H1 (cell line): ENCODE results near the gene MYO9B.

Experiments used
- ATF2 ChIP-seq: IDR thresholded peaks from 2 replicates; pipeline ENCODE4 v1.6.1; 2012; ENCODE audit warnings: low read length, inconsistent platforms
- CBX5 ChIP-seq: fragments of 300-800, 300-1000 bp; sonication (generic); IDR thresholded peaks from 2 replicates; pipeline ENCODE4 v1.7.1; 2016; ENCODE audit warnings: antibody characterized with exemption, low read length, low read depth
- CEBPB ChIP-seq: IDR thresholded peaks from 2 replicates; pipeline ENCODE4 v1.6.1; 2012; ENCODE audit warnings: low read depth, low read length
- CTCF ChIP-seq, 3 experiments: IDR thresholded peaks; 1 replicate in 2 of 3; 2 replicates in 1 of 3; pipeline versions ENCODE4 v1.5.1 to v1.6.1; 2011; ENCODE audit warnings: low read length in 3 of 3, mild to moderate bottlenecking in 3 of 3, inconsistent platforms in 2 of 3, low read depth in 1 of 3, moderate library complexity in 1 of 3; ENCODE audit not compliant: insufficient read depth in 1 of 3; ENCODE audit errors: control extremely low read depth in 1 of 3
- EZH2 ChIP-seq: fragments of 200-600 bp; sonication (generic); IDR thresholded peaks from 2 replicates; pipeline ENCODE4 v1.7.1; 2012; ENCODE audit warnings: low read depth, mild to moderate bottlenecking, moderate library complexity, low read length, inconsistent platforms; ENCODE audit not compliant: severe bottlenecking
- JUN ChIP-seq: IDR thresholded peaks from 2 replicates; pipeline ENCODE4 v1.6.1; 2011; ENCODE audit warnings: low read depth, mild to moderate bottlenecking, improper control_type of control experiment, low read length
- POLR2AphosphoS5 ChIP-seq: IDR thresholded peaks from 2 replicates; pipeline ENCODE4 v1.6.1; 2011; ENCODE audit warnings: low read depth, low read length
- SAP30 ChIP-seq: fragments of 300-600 bp; sonication (generic); IDR thresholded peaks from 2 replicates; pipeline ENCODE4 v1.7.1; 2012; ENCODE audit warnings: low read length, moderate library complexity, mild to moderate bottlenecking, inconsistent platforms; ENCODE audit not compliant: insufficient read depth, insufficient replicate concordance
- SP2 ChIP-seq: IDR thresholded peaks from 2 replicates; pipeline ENCODE4 v1.6.1; 2012; ENCODE audit warnings: mild to moderate bottlenecking, low read length, inconsistent platforms
- TCF12 ChIP-seq: IDR thresholded peaks from 2 replicates; pipeline ENCODE4 v1.6.1; 2011; ENCODE audit warnings: low read depth, mild to moderate bottlenecking, low read length

- TF ChIP-seq CTCF (IDR thresholded peaks at IDR 0.05; ENCODE audit: control extremely low read depth in 1 of 3, insufficient read depth in 1 of 3, low read depth in 1 of 3, low read length in 3 of 3), result no peak
- TF ChIP-seq TCF12, result no peak
- TF ChIP-seq ATF2, result no peak
- TF ChIP-seq SAP30, result no peak
- no peak for TF ChIP-seq CBX5
- TF ChIP-seq EZH2, result no peak
- no peak for TF ChIP-seq JUN
- TF ChIP-seq POLR2AphosphoS5, result no peak
- TF ChIP-seq SP2, result no peak
- TF ChIP-seq CEBPB, result no peak
Observed at GRCh38 chr19:17043744-17044143, 31.8 kb upstream of the MYO9B start.
